CD4-positive, alpha-beta T cell (primary cell): ENCODE data around the gene ATPAF2. TPM values are rescaled to one million over a fixed set of nuclear protein-coding genes. Genes with fewer than 3 reads are reported as not detected.

Experiments used
- ATAC-seq: fragments of 200-7000 bp; cut with Tn5 transposase; one replicate; pipeline ENCODE4 v1.10.0; 2022; ENCODE audit warnings: mild to moderate bottlenecking; ENCODE audit not compliant: poor library complexity
- CTCF ChIA-PET: fragments of 350-600 bp; sonication (Branson Sonifier 250); formaldehyde crosslinking; loops from one replicate; lab custom pipeline; 2021; ENCODE audit warnings: antibody characterized with exemption, inconsistent platforms; lab: Charles Lee
- POLR2A ChIA-PET: fragments of 350-600 bp; sonication (Branson Sonifier 250); formaldehyde crosslinking; loops from one replicate; lab custom pipeline; 2021; ENCODE audit warnings: antibody characterized with exemption, inconsistent platforms; lab: Charles Lee
- DNase-seq, 14 experiments: peaks; one replicate each; pipeline ENCODE4 v3.0.0-alpha.2; 2013 to 2020; ENCODE audit warnings: mixed read lengths in 2 of 14
- H3K27ac ChIP-seq, 2 donors: one replicate each; pipeline versions ENCODE4 v1.5.1 to v1.7.0; 2013; ENCODE audit warnings: low read length in 2 of 2, low read depth in 1 of 2, mild to moderate bottlenecking in 1 of 2
- H3K27me3 ChIP-seq, 2 experiments: 1 replicate in 1 of 2; 2 replicates in 1 of 2; pipeline versions ENCODE4 v1.6.1 to v1.7.0; 2013; ENCODE audit warnings: low read length in 2 of 2, control low read depth in 1 of 2, mild to moderate bottlenecking in 1 of 2, moderate library complexity in 1 of 2; ENCODE audit not compliant: insufficient read depth in 2 of 2, control insufficient read depth in 1 of 2
- H3K36me3 ChIP-seq: one replicate; pipeline ENCODE4 v1.6.1; 2013; ENCODE audit warnings: low read length, control low read depth; ENCODE audit not compliant: insufficient read depth
- H3K4me1 ChIP-seq: one replicate; pipeline ENCODE4 v1.6.1; 2013; ENCODE audit warnings: low read length, control low read depth; ENCODE audit not compliant: insufficient read depth
- H3K4me3 ChIP-seq: one replicate; pipeline ENCODE4 v1.5.1; 2013; ENCODE audit warnings: mild to moderate bottlenecking, low read length, moderate library complexity
- H3K9me3 ChIP-seq, 2 experiments: 1 replicate in 1 of 2; 2 replicates in 1 of 2; pipeline versions ENCODE4 v1.6.1 to v1.7.0; 2013; ENCODE audit warnings: low read length in 2 of 2, mild to moderate bottlenecking in 2 of 2, control low read depth in 1 of 2, moderate library complexity in 1 of 2; ENCODE audit not compliant: control insufficient read depth in 1 of 2, insufficient read depth in 1 of 2
- H3K27ac Mint-ChIP-seq: one replicate; pipeline ENCODE4 v1.8.0; 2020; ENCODE audit warnings: mixed read lengths
- H3K27me3 Mint-ChIP-seq: one replicate; pipeline ENCODE4 v1.8.0; 2021; ENCODE audit warnings: mixed read lengths
- H3K36me3 Mint-ChIP-seq: one replicate; pipeline ENCODE4 v1.8.0; 2021; ENCODE audit warnings: low read depth, mixed read lengths
- H3K4me1 Mint-ChIP-seq: one replicate; pipeline ENCODE4 v1.8.0; 2021; ENCODE audit warnings: low read depth, mixed read lengths
- H3K4me3 Mint-ChIP-seq: one replicate; pipeline ENCODE4 v1.8.0; 2020; ENCODE audit warnings: mild to moderate bottlenecking, mixed read lengths
- H3K9me3 Mint-ChIP-seq: one replicate; pipeline ENCODE4 v1.8.0; 2020; ENCODE audit warnings: mixed read lengths
- intact Hi-C, 2 experiments: fragments of 100-400 bp; cut with DNase I in 1 of 2; cut with micrococcal nuclease in 1 of 2; formaldehyde crosslinking; loops; one replicate each; pipeline versions ENCODE4 v1.15.1 to v1.9.0; 2023 to 2025; cut with DNase I, micrococcal nuclease
- total RNA-seq, 174 experiments: library from RNA in 2 of 174; stranded (reverse) in 2 of 174; gene quantifications; one replicate each; pipeline ENCODE4 v1.2.3 and lab custom pipeline; 2021 to 2026
- TF ChIP-seq, protein P1 (sequence below): fragments of 200-600 bp; IDR thresholded peaks from one replicate; pipeline ENCODE4 v1.8.0; 2022; ENCODE audit warnings: antibody characterized with exemption, mild to moderate bottlenecking

ATPAF2 gene
- total RNA-seq, 2 experiments from 2014 or later = 20.8 to 21.9 TPM

DNA sequence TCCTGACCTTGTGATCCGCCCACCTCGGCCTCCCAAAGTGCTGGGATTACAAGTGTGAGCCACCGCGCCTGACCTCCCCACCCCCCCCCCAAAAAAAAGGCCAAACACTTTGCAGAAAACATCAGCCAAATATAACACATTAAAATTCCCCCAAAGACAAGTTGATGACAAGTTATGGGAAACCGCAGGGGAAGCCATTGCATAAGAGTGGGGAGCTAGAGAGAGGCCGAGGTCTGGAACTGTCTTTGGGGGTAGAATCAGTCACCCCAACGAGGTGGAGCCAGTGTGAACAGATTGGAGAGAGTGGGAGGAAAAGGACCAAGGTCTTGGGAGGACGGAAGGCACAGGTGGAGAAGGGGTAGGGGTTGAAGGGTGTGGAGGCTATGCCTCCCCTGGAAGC is 63.5 kb downstream of the ATPAF2 start:
- peaks cover 5% of the 10 kb centered on the region for H3K36me3 Mint-ChIP-seq
- H3K27me3 Mint-ChIP-seq = no peaks in the 10 kb centered on the region
- Histone ChIP-seq H3K27me3 (no peaks in the 10 kb centered on the region), H3K9me3 (no peaks in the 10 kb centered on the region), H3K36me3 (no peaks in the 10 kb centered on the region), H3K4me3 (no peak overlapping the region), H3K4me1 (peaks cover 20% of the 10 kb centered on the region), H3K27ac (no peak overlapping the region)
- no peak overlapping the region for H3K4me3 Mint-ChIP-seq
- intact Hi-C loops = loop anchor here (5.0 to 10.0 kb wide), 2 partner anchors 153 to 339 kb away; partner anchors contain the start of genes SMCR8 (in 1 of the 2) and TOP3A (in 1 of the 2)
- CTCF ChIA-PET = no interaction called here
- DNase-seq (peak in 2 of 14 experiments; percentile 41 to 55), ATAC-seq (no peak)
- peaks cover 25% of the 10 kb centered on the region for H3K4me1 Mint-ChIP-seq
- H3K9me3 Mint-ChIP-seq = no peaks in the 10 kb centered on the region
- H3K27ac Mint-ChIP-seq = no peak overlapping the region
- POLR2A ChIA-PET = no interaction called here
- TF ChIP-seq, protein P1, sequence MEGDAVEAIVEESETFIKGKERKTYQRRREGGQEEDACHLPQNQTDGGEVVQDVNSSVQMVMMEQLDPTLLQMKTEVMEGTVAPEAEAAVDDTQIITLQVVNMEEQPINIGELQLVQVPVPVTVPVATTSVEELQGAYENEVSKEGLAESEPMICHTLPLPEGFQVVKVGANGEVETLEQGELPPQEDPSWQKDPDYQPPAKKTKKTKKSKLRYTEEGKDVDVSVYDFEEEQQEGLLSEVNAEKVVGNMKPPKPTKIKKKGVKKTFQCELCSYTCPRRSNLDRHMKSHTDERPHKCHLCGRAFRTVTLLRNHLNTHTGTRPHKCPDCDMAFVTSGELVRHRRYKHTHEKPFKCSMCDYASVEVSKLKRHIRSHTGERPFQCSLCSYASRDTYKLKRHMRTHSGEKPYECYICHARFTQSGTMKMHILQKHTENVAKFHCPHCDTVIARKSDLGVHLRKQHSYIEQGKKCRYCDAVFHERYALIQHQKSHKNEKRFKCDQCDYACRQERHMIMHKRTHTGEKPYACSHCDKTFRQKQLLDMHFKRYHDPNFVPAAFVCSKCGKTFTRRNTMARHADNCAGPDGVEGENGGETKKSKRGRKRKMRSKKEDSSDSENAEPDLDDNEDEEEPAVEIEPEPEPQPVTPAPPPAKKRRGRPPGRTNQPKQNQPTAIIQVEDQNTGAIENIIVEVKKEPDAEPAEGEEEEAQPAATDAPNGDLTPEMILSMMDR = no peak

DNA sequence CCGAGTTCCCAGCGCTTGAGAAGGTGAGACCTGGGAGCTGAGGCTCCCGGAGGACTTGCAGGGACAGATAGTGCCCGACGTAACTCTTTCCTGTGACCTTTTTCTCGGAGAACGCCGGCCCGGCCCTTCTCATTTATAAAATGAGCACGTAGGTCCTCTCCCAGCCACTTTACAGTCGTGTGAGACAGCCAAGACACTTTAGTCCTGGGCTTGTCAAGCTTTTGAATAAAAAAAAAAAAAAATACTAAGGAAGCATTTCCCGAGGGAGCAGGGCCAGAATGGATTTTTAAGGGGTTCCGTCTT is 66.1 kb downstream of the ATPAF2 start:
- intact Hi-C loops = loop anchor here (1.0 to 10.0 kb wide), 8 partner anchors 14 to 342 kb away; partner anchors contain the start of genes ATPAF2 (in 2 of the 2), GID4 (in 2 of the 2), DRG2 (in 1 of the 2) and SMCR8 (in 1 of the 2)
- Mint-ChIP-seq H3K4me1 (peaks cover 43% of the 10 kb centered on the region), H3K36me3 (peaks cover 11% of the 10 kb centered on the region), H3K9me3 (no peaks in the 10 kb centered on the region), H3K27me3 (no peaks in the 10 kb centered on the region), H3K4me3 (peak overlapping the region; percentile 95), H3K27ac (peak overlapping the region; percentile 90)
- Histone ChIP-seq H3K27ac (peak overlapping the region; percentile 38 to 79), H3K27me3 (no peaks in the 10 kb centered on the region), H3K9me3 (no peaks in the 10 kb centered on the region), H3K4me1 (peaks cover 23% of the 10 kb centered on the region), H3K4me3 (peak overlapping the region; percentile 61), H3K36me3 (no peaks in the 10 kb centered on the region)
- POLR2A ChIA-PET = interaction anchor here (0.6 to 5.5 kb wide), 17 partner anchors 9 to 381 kb away, joined by 3 to 115 read pairs (median 5); partner anchors contain the start of genes ALKBH5, ATPAF2, GID4 and PEMT
- ATAC-seq (no peak), DNase-seq (no peak)
- TF ChIP-seq, protein P1 = no peak
- CTCF ChIA-PET = interaction anchor here (1.0 to 2.8 kb wide), 3 partner anchors 14 to 61 kb away, joined by 4 to 15 read pairs (median 11); no protein-coding TSS in a partner anchor

DNA sequence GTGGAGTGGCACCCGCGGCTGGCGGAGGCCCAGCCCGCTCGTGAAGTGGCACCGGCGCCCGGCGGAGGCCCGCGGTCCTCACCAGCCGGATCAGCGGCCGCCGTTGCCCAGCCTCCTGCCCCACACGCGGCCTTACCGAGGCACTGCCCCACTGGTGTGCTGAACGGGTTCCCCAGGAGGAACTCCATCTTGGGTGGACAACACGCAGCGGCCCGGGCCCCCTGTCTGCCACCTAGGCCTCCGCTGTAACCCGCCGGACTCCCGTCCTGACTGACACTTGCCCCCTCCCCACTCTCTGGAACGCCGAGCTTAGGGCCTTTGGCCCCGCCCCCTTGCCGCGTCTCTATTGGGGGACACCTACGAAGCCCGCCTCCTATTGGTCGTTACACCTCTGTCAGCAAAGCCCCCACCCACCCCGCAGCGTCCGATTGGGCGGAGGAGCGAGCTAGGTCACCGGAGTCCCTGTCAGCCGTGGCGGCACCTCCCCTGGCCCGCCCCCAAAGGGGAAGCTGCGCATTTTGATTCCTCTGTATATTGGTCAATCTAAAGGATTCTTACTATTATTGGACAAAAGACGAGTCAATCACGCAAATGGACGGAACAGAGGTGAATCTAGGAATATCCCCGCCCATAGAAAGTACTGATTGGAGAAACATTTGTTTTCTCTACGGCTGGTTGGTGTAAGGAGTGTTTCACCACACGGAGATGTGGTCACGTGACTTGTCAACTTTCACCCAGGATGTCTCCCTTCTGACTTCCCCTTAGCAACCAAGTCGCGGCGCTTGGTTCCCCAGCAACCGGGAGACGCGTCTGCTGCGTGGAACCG is 66.6 kb downstream of the ATPAF2 start, which contains the start of the genes DRC3 and TOM1L2:
TSS of gene DRC3 (plus strand) at position 737 of the 826 bp plus-strand sequence. CDS start 4,737 bp downstream, outside the sequence.
TSS of gene TOM1L2 (minus strand) at position 275 of the 826 bp plus-strand sequence. CDS start at position 188, 87 bp downstream.
- ChIA-PET CTCF (interaction anchor here (0.5 to 2.8 kb wide), 4 partner anchors 13 to 62 kb away, joined by 3 to 15 read pairs (median 8); no protein-coding TSS in a partner anchor), POLR2A (interaction anchor here (0.5 to 5.5 kb wide), 20 partner anchors 9 to 1681 kb away, joined by 3 to 115 read pairs (median 4); partner anchors contain the start of genes ALKBH5, ATPAF2, GID4 and PEMT)
- DNase-seq (peak; percentile 99 to 100 (median 100)), ATAC-seq (peak; percentile 87)
- peak within 1 kb of the TSS; percentile 90 for H3K27ac Mint-ChIP-seq
- Histone ChIP-seq H3K4me3 (peak within 1 kb of the TSS; percentile 70), H3K36me3 (no peaks in the 10 kb centered on the region), H3K27ac (peak within 1 kb of the TSS; percentile 76 to 79), H3K4me1 (peaks cover 23% of the 10 kb centered on the region), H3K9me3 (no peaks in the 10 kb centered on the region), H3K27me3 (no peaks in the 10 kb centered on the region)
- H3K36me3 Mint-ChIP-seq = peaks cover 11% of the 10 kb centered on the region
- TF ChIP-seq, protein P1 = no peak
- H3K4me1 Mint-ChIP-seq = peaks cover 49% of the 10 kb centered on the region
- intact Hi-C loops = loop anchor here (1.0 to 10.0 kb wide), 8 partner anchors 14 to 342 kb away; partner anchors contain the start of genes ATPAF2 (in 2 of the 2), GID4 (in 2 of the 2), DRG2 (in 1 of the 2) and SMCR8 (in 1 of the 2)
- H3K9me3 Mint-ChIP-seq = no peaks in the 10 kb centered on the region
- H3K4me3 Mint-ChIP-seq = peak within 1 kb of the TSS; percentile 95
- H3K27me3 Mint-ChIP-seq = no peaks in the 10 kb centered on the region
